Measurements from ENCODE around the gene EEIG2. TPM values are rescaled to one million over a fixed set of nuclear protein-coding genes. Genes with fewer than 3 reads are reported as not detected.

The EEIG2 gene
- total RNA-seq, 1 donor from 2014 or later = 7.5 TPM

DNA sequence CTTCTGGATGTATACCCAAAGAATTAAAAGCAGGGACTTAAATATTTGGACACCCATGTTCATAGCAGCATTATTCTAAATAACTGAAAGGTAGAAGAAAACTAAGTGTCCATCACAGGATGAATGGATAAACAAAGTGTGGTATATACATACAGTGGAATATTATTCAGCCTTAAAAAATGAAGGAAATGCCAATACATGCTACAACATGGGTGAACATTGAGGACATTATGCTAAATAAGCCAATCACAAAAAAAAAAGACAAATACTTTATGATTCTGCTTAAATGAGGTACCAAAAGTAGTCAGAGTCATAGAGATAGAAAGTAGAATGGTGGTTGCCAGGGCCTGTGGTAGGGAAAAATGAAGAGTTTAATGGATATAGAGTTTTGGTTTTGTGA, 14.1 kb downstream of the EEIG2 start:
- peaks cover 6% of the 10 kb centered on the region for H3K9me3 ChIP-seq (replicated peaks)
- H3K27ac ChIP-seq (replicated peaks) = no peak overlapping the region
- H3K36me3 ChIP-seq = no peaks in the 10 kb centered on the region
- intact Hi-C loops (cut with micrococcal nuclease) = no loop called here
- no peaks in the 10 kb centered on the region for H3K27me3 ChIP-seq (ENCODE audit: low read depth)
- no peak overlapping the region for H3K4me3 ChIP-seq
- no peak for DNase-seq
- H3K4me1 ChIP-seq = no peaks in the 10 kb centered on the region
- TF ChIP-seq, protein P1, sequence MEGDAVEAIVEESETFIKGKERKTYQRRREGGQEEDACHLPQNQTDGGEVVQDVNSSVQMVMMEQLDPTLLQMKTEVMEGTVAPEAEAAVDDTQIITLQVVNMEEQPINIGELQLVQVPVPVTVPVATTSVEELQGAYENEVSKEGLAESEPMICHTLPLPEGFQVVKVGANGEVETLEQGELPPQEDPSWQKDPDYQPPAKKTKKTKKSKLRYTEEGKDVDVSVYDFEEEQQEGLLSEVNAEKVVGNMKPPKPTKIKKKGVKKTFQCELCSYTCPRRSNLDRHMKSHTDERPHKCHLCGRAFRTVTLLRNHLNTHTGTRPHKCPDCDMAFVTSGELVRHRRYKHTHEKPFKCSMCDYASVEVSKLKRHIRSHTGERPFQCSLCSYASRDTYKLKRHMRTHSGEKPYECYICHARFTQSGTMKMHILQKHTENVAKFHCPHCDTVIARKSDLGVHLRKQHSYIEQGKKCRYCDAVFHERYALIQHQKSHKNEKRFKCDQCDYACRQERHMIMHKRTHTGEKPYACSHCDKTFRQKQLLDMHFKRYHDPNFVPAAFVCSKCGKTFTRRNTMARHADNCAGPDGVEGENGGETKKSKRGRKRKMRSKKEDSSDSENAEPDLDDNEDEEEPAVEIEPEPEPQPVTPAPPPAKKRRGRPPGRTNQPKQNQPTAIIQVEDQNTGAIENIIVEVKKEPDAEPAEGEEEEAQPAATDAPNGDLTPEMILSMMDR (IDR thresholded peaks at IDR 0.05; ENCODE audit: borderline replicate concordance) = no peak

DNA sequence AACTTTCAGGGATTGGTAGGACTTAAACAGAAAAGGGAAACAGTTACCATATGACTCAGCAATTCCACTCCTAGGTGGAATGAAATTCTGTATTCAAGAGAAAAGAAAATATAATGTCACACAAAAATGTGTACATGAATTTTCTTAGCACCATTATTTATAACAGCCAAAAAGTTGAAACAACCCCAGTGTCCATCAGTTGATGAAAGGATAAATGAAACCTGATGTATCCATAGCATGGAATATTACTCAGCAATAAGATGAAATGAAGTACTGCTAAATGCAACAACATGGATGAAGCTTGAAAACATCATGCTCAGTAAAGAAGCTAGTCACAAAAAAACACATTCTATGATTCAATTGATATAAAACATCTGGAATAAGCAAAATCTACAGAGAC, 15.5 kb downstream of the EEIG2 start:
- H3K27ac ChIP-seq (replicated peaks) = no peak overlapping the region
- no peaks in the 10 kb centered on the region for H3K27me3 ChIP-seq (ENCODE audit: low read depth)
- TF ChIP-seq, protein P1 (IDR thresholded peaks at IDR 0.05; ENCODE audit: borderline replicate concordance) = no peak
- intact Hi-C loops (cut with micrococcal nuclease) = no loop called here
- H3K4me1 ChIP-seq = no peaks in the 10 kb centered on the region
- H3K36me3 ChIP-seq = no peaks in the 10 kb centered on the region
- DNase-seq = no peak
- H3K9me3 ChIP-seq (replicated peaks) = peaks cover 8% of the 10 kb centered on the region
- H3K4me3 ChIP-seq = no peak overlapping the region

DNA sequence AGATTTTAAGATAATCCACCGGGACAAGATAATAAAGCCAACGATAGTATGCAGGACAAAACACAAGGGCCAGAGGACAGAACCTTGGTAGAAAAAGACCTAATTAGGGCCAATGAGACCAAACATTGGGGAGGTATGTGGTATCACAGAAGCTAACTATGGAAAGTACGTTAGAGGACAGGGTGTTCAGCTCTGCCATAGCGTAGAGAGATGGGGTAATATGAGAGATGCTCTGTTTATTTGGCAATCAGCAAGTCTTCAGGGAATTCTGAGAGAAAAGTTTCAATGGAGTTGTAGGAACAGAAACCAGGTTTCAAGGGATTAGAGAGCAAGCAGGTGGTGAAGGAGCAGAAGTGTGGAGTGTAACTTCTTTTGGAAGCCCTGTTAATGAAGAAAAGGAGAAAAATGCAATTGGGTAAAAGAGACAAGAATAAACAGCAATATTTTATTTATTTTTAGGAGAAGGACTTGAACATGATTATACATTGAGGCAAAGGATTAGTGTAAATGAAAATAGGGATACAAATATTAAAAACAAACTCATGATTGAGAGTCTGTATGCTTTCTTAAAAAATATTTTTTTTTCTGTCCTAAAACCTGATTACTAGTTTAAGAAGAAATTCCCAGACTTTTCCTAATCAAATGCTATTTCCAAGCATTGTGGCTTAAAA, 24.0 kb downstream of the EEIG2 start:
- no peak for DNase-seq
- Histone ChIP-seq H3K4me1 (peaks cover 26% of the 10 kb centered on the region), H3K36me3 (no peaks in the 10 kb centered on the region), H3K9me3 (replicated peaks) (peaks cover 17% of the 10 kb centered on the region), H3K4me3 (no peak overlapping the region), H3K27ac (replicated peaks) (no peak overlapping the region), H3K27me3 (ENCODE audit: low read depth) (no peaks in the 10 kb centered on the region)
- TF ChIP-seq, protein P1 (IDR thresholded peaks at IDR 0.05; ENCODE audit: borderline replicate concordance) = no peak
- intact Hi-C loops (cut with micrococcal nuclease) = no loop called here

DNA sequence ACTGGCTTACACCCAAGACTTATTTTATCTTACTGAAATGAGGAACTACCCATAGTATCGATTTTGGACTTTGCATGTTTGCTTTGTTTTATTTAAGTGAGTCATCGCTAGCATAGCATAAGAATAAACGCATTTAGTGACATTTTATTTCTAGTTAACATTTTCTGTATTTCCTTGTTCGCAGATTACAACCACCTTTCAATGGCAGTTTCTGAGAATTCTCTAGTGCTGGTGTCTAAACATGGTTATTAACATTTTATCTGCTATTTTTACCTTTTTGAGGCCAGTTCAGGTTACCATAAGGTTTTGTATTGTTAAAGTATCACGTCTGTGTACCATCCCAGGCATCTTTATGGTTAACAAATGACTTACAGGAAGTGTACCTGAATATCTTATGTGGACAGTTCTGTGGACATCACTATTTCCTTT, 24.5 kb downstream of the EEIG2 start:
- Histone ChIP-seq H3K4me3 (no peak overlapping the region), H3K4me1 (peaks cover 26% of the 10 kb centered on the region), H3K36me3 (no peaks in the 10 kb centered on the region), H3K27me3 (ENCODE audit: low read depth) (no peaks in the 10 kb centered on the region), H3K9me3 (replicated peaks) (peaks cover 17% of the 10 kb centered on the region), H3K27ac (replicated peaks) (no peak overlapping the region)
- TF ChIP-seq, protein P1 (IDR thresholded peaks at IDR 0.05; ENCODE audit: borderline replicate concordance) = no peak
- no peak for DNase-seq
- intact Hi-C loops (cut with micrococcal nuclease) = no loop called here

DNA sequence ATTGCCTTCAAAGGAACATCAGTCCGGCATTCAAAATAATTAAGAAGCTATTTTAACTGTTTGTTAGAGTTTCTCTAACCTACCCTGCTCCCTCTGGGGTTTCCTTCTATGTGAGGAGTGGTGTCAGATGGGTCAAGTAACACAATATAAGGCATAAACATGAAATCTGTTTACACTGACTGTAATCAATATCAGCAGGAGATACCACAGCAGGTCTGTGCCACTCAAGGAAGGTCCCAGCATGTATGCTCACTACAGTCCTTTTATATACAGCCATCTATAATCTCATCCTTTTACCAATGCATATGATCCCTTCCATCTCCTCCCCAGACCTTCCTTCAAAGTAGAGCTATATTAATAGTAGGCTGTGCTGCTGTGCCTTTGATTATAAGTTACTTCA, 25.4 kb downstream of the EEIG2 start:
- peaks cover 32% of the 10 kb centered on the region for H3K4me1 ChIP-seq
- peaks cover 15% of the 10 kb centered on the region for H3K9me3 ChIP-seq (replicated peaks)
- no peak overlapping the region for H3K27ac ChIP-seq (replicated peaks)
- H3K36me3 ChIP-seq = no peaks in the 10 kb centered on the region
- H3K27me3 ChIP-seq (ENCODE audit: low read depth) = no peaks in the 10 kb centered on the region
- TF ChIP-seq, protein P1 (IDR thresholded peaks at IDR 0.05; ENCODE audit: borderline replicate concordance) = no peak
- no peak for DNase-seq
- intact Hi-C loops (cut with micrococcal nuclease) = no loop called here
- no peak overlapping the region for H3K4me3 ChIP-seq
